OCI-M2 (cell line): ENCODE results near the gene SDK1.

Experiments
- DNase-seq: peaks from one replicate; lab custom pipeline; 2025; ENCODE audit not compliant: unreplicated experiment; lab: John Stamatoyannopoulos, UW

SDK1 gene

GRCh38 chr7:4185721-4186512 lies 884.9 kb downstream of the SDK1 start:
- DNase-seq: no peak

GRCh38 chr7:4186513-4186780 lies 885.4 kb downstream of the SDK1 start:
- no peak for DNase-seq

- DNase-seq: no peak
Measured at GRCh38 chr7:4188651-4189050, 887.6 kb downstream of the SDK1 start.

GRCh38 chr7:4189131-4189570 lies 888.1 kb downstream of the SDK1 start:
- DNase-seq: no peak

- DNase-seq: no peak
Measured at GRCh38 chr7:4190010-4190981, 889.2 kb downstream of the SDK1 start.

- no peak for DNase-seq
Measured at GRCh38 chr7:4191046-4191445, 890.0 kb downstream of the SDK1 start.

GRCh38 chr7:4191525-4191924 lies 890.5 kb downstream of the SDK1 start:
- no peak for DNase-seq

- no peak for DNase-seq
Measured at GRCh38 chr7:4195660-4196059, 894.6 kb downstream of the SDK1 start.

- no peak for DNase-seq
Measured at GRCh38 chr7:4196121-4196819, 895.2 kb downstream of the SDK1 start.

- DNase-seq: no peak
Measured at GRCh38 chr7:4198301-4198700, 897.2 kb downstream of the SDK1 start.

- DNase-seq: no peak
Measured at GRCh38 chr7:4200546-4201094, 899.6 kb downstream of the SDK1 start.

- DNase-seq: no peak
Measured at GRCh38 chr7:4201566-4201965, 900.5 kb downstream of the SDK1 start.

GRCh38 chr7:4202154-4202736 lies 901.2 kb downstream of the SDK1 start:
- DNase-seq: no peak

- no peak for DNase-seq
Measured at GRCh38 chr7:4202954-4203353, 901.9 kb downstream of the SDK1 start.

- DNase-seq: no peak
Measured at GRCh38 chr7:4203626-4204512, 902.8 kb downstream of the SDK1 start.

- DNase-seq: no peak
Measured at GRCh38 chr7:4204513-4205165, 903.6 kb downstream of the SDK1 start.

- no peak for DNase-seq
Measured at GRCh38 chr7:4205828-4206227, 904.8 kb downstream of the SDK1 start.

- no peak for DNase-seq
Measured at GRCh38 chr7:4207011-4207410, 906.0 kb downstream of the SDK1 start.

GRCh38 chr7:4208086-4208485 lies 907.0 kb downstream of the SDK1 start:
- no peak for DNase-seq
